ENCODE measurements around the gene THRB.
"Not testable (repeated sequence)": the region's sequence is repeated elsewhere in the genome, so short reads cannot be mapped to it uniquely, and the experiment has no call there.

The THRB gene

DNA sequence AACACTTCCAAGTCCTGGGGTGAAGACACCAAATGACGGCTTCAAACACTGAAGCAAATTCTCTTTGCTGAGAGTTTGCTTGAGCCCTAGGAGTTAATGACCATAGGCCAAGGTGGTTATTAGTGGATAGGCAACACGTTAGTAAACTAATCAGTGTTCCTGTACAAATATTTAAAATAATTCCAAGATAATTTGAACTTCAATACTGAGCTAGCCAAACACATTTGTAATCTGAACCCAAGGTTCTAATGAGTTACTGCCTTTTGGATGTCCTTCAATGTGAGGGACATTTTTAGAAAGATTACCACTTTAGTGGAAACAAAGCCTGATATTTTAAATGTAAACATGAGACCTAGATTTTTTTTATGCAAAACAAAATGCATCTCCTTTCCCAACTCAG lies 94.6 kb downstream of the THRB start:
- DNase-seq: no peak

DNA sequence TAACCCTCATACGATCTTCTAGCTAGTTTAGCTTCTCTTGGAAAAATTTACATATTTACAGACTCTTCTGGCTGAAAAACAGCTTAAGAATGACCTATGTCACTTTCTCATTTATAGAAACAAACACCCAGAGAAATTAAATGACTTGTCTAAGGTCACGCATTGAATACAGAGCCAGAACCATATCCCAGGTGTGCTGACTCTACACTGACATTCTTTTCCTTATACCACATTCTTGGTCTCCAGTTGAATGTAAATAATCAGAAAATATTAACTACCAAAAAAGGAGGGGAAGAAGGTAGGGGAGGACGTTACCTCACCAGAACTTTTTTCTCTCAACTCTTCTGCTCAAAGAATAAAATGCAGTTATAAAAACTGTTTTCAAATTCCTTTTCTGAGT lies 95.0 kb downstream of the THRB start:
- no peak for DNase-seq

DNA sequence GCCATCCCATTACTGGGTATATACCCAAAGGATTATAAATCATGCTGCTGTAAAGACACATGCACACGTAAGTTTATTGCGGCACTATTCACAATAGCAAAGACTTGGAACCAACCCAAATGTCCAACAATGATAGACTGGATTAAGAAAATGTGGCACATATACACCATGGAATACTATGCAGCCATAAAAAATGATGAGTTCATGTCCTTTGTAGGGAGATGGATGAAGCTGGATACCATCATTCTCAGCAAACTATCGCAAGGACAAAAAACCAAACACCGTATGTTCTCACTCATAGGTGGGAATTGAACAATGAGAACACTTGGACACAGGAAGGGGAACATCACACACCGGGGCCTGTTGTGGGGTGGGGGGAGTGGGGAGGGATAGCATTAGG lies 95.9 kb downstream of the THRB start:
- not testable (repeated sequence) for DNase-seq

DNA sequence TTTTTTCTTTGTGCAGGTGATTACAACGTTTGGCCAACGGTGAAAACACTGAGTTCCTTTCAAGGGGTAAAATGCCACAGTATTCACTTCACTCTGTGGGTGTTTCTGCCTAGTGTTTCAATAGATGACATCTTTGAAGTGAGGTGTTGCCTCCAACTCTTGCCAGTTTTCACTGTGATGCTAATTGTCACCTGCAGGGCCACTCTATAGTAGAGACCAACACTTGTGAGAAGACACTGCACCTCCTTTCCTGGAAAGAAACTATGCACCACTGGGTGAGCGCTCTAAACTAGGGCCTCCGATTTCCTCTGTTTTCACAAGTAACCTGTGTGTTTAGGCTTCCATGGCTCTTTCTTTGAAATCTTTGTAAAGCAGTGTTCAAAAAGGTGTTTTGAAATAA lies 98.3 kb downstream of the THRB start:
- no peak for DNase-seq

DNA sequence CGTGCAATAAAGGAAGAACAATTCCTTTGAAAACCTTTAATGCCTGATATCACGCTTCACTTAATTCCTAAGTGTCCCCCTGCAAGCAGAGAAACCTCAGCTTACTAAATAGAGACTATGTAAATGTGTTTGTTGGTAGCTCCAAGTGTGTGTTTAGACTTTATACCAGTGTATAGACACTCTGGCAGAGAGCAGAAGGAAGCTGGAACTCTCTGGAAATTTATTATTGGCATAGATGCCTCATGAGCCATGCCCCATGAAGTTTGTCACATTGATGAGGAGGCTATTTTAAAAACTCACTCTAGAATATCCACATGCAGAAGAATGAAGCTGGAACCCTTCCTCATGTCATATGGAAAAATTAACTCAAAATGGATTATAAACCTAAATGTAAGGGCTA lies 99.9 kb downstream of the THRB start:
- no peak for DNase-seq

DNA sequence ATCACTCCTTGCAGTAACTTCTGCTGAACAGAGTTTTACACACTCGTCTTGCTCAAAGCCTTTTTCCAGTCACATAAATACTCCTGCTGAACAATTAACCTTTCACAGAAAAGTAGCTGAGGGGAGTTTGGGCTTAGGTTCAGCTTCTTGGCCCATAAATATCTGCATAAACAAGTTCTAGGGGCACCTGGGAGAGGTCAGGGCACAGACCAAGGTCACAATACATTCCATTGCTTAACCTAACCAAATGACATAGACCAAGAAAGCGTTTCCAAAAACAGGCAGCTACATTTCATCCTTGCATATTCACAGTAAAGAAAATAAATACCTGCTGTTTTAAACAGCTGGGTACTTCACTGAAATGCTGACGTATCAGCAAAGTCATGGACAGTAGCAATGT lies 101.3 kb downstream of the THRB start:
- no peak for DNase-seq

DNA sequence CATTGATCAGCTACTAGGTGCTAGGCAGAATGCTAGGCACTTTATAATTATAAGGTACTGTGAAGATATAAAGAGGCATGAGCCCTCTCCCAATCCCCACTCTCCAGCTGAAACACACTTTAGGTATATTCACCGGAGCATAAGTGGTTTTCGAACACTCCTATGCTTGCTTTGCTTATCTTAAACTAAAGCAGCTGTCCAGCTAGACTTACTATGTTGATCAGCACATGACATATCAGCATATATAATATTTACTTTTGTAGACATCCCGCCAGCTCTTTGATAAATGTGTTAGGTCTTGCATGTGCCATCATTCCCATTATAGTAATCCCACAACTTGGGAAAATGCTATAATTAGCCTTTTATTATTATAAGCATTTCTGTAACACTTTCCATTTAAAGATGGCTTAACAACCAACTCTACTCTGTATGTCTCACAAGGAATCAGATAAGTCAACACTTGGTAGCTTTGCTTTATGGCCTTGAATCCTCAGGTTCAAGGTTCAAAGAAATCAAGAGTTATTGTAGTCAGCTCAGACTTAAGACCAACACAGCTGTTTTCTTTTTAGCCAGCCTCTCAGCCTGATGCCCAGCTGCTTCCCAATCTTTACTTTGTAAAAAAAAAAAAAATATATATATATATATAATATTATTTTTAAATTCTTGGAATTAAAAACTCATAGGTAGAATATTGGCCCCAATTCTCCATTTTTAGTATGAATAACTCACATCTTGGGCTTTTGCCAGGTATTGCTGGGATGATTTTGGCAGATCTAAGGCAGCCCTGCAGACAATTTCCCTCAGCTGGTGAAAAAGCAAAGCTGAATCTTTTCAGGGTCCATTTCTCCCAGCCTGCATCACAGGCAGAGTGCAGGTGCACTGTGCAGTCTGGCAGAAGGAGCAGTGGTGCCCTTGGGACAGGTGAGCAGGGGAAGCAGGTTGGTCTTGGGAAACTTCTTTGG lies 104.2 kb downstream of the THRB start:
- DNase-seq: no peak

DNA sequence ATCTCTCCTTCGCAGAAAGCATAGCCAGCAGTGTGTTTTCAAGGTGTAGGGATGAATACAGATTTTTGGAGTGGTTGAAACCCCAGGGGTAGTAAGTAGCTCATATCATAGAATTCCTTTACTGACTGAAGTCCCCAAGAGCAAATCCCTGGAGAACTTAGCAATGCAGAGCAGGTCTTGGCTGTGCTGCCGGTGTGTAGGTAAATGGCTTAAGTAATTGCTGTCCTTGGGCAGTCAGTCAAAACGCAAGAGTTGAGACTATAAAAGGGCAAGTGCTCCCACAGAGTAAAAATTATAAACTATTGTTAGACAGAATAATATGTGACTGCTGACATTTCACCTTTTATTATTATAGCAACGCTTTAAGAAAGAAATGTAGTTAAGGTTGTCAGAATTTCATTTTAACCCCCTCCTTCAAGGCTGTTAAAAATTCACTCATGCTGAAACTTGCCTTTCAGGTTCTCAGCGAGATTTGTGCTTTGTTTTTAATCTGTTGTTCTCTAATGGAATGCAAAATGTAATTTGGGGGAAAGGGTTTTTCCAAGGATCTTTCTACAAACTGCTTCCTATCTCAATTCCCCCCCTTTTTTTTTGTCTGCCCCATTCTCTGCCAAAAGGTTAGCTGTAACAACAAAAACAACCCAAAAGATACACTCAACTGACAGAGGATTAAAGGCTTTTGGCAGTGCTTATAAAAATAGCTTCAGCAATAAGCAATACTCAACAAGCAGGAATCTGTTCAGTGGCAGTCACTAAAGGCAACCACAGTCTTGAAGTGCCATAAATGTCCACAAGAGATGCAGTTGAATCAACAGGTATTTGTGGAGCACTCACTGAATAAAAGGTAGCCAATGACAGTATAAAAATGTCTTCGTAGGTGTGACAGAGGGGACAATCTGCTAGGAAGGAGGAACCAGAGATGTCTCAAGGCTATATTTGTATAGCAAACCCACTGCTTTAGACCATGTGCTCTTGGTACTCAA lies 105.3 kb downstream of the THRB start:
- no peak for DNase-seq

DNA sequence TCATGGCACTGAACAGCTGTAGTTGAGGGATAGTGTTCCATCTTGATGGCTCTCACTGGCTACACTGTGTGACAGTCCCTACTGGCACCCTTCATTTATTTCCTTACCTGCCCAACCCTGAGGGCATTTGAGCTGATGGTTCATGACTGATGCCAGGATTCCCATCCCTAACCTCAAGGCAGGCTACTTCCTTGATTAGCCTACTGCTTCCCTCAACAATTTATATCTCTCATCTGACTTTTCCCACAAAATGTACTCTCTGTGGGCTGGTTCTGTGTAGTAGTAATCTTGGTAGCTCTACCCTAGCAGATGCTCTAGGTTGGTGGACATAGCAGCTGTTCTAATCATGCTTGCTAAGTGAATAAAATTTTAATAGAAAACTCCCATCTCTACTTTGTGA lies 106.0 kb downstream of the THRB start:
- DNase-seq: no peak

DNA sequence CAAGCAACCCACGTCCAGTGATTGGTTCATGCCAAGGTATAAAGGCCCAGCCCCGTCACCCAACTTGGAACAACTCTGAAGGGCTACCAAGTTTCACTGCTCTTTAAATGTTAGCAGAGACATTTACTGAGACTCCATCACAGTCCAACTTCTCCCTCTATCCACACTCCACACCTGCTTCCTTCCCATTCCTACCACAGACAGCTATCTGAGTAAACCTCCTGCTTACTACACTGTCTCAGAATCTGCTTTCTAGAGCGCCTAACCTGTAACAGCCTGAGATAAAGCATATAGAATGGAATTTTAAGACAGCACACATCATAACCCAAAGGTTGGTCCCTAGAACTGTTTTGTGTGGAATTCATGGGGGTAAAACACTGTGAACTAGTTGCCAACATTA lies 106.5 kb downstream of the THRB start:
- DNase-seq: no peak

DNA sequence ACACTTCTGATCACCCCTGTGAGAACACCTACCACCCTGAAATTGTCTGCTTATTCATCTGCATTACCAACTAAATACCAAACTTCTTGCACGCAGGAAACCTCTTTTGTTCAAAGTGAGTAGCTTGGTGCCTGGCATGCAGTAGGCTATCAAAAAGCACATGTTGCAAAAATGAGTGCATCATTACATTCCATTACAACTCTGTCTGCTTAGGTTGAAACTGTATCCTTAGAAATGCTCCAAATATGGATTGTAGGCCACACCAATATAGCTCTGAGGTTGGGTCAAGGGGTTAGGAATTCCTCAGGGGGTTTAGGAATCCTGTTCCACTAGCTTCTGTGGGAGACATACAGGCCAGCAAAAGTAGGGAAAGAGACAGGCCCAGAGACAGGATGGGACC lies 107.2 kb downstream of the THRB start:
- DNase-seq: no peak

DNA sequence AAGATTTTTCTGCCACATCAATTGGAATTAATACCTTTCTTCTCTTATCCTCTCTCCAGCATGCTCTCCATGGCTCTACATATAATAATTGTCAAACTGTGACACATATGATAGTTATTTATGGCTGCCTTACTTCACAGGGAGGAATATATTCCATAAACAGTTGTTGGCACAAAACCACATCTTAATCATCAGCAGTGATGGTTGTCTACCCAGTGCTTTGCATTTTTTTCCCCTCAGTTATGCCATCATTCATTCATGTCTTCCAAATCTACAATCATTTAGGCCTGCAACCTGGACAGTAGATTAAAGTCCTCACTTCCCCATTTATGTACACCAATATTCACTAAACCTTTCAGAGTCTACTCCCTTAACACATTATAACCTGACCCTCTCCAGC lies 107.7 kb downstream of the THRB start:
- DNase-seq: no peak

DNA sequence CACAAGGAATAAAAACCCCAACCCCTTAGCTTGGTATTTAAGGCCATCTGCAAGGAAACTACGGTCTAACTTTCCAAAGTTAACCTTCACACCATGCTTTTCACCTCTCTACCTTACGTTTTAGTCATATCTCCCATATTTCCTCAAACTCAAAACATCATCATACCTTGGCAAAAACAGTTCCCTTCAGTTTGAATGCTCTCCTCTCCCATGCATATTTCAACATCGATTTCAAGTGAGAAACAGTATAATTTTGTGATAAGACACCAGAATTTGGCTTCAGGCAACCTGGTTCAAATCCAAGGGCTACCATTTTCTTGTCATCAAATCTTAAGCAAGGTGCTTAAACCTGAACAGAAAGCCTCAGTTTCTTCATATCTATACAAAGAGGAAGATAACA lies 108.2 kb downstream of the THRB start:
- no peak for DNase-seq

DNA sequence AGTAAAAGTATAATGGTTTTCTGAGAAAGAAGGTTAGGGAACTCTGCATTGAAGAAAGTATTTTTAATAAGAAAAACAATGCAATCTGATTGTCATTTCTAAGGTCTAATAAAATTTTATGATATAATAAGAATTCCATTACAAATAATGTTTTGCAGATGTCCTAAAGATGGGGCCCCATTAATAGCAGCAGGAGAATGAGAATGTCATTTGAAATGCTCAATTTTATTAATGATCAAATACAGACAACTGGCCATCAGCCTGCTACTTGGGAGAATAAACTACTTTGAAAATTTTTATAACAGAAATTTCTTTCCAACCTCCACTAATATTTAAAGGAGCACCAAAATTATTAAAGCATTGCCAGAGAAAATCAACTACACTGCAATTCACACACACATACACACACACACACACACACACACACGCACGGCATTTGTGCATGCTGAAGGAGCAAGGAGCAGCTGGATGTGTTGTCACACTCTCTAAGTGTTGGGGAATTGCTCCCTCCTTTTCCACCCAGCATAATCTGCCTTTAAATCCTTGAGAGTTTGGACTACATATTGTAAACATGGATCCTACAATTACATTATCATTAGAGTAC lies 109.5 kb downstream of the THRB start:
- no peak for DNase-seq

DNA sequence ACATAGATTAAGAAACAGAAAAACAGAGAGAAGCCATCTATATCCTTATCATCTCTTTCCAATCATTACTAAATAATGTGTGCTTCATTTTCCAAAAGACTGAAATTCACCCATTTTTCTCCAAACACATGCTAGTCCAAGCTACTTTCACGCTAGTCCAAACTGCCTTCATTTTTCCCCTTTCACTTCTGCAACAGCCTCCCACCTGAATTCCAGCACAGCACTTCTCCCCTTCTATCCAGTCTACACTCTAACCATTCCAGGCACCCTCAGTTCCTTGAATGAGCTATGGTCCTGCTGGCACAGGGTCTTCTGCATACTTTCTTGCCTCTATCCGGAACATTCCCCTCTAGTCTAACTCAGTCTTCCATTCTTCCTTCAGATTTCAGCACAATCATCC lies 112.0 kb downstream of the THRB start:
- DNase-seq: no peak

DNA sequence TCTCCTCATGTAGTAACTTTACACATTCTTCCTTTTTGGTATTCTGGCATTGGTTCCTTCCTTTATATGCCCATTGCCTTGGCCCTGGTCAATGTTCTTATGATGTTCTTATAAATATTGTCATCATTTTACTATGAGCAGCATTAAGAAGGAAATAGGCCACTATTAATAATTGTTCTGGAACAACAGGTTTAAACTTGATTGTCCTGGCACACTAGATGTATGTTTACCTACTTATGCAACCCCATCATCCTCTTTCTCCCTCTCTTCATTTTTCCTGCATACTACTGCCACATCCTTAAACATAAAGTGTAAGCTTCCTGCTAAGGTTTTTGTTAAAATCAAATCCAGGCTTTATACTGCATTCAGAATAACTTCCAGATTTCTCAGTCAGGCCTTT lies 114.7 kb downstream of the THRB start:
- DNase-seq: no peak

DNA sequence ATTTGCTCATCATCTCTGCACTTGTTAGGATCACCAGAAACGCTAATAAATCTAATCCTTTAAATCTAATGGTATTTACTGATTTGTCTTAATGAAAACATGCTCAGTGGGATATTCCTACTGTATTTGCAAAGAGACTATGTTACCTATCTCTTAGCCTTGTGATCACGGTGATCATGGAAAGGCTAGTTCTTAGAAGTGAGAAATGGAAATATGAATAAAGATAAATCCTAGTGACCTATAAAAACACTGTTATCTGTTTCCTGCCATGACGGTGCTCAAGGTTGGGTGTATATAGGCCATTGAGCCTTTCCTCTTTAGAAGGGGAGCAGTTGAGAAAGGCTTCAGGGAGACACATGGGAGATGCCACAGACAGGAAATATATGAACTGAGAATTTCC lies 116.3 kb downstream of the THRB start:
- DNase-seq: no peak

DNA sequence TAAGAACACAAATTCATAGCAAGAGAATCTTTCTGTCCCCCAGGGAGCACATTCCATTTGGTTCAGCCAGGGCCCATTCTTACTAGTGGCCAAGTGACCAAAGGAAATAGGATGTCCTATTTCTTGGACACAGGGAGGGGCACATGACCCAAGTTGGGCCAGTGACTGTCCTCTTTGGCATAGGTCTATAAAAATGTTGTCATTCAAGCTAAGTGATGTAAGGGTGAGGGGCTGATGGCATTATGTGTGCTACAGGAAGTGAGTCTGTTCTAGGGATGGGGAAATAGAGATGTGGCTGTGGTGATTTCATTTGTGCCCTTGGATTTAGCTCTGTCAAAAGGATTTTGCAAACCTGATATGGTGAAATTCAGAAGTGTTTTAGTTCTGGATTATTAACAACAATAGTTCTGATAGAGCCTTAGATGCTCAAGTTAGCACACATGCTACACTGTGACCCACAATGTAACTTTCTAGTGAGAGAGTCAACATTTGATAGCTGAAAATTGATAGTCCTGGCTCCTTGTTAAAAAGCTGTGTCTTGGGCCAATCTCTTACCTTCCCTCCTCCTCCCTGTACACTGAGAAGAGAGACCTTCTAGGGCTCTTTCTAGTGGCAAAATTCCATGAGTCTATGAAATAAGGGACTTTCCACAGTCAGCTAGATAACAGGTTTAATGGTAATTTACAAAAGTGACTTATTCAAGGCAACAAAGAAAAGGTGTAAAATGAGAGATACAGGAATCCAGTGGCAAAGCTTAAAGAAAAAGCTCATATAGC lies 117.2 kb downstream of the THRB start:
- DNase-seq: no peak

DNA sequence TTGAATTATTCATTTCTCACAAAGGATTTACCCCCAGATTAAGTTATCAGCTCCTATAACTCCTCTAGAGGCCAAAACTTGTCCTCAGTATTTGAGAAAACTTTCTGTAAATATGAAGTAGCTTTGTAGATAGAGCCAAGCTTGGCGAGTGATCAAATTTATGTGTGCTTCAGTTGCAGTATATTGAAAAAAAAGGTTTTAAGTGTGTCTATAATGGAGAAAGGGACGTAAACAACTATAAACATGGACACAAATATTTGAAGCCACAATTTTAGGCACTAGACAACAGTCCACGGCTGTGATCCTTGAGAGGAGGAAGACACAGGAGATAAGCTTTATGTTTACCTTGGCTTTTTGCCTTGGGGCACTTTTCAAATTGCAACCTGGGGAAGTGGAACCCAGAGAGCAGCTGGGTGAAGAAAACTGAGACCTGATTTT lies 118.7 kb downstream of the THRB start:
- DNase-seq: no peak

DNA sequence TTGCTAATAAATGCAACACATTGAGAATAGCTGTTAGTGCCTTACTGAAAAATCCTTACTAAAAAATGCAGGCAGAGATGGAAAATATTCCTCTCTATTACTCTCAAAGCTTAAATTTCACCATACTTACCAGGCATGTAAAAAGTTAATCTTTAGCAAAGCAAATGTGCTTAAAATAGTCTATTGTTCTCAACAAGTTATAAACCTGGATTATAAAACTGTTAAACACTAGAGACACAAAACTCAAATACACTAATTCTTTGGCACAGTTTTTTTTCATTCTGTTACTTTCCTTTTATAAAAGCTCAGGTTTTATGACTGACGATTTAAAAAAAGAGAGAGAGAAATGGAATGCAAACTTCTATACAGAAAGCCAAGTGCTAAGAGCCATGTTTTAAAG lies 119.8 kb downstream of the THRB start:
- DNase-seq: no peak

DNA sequence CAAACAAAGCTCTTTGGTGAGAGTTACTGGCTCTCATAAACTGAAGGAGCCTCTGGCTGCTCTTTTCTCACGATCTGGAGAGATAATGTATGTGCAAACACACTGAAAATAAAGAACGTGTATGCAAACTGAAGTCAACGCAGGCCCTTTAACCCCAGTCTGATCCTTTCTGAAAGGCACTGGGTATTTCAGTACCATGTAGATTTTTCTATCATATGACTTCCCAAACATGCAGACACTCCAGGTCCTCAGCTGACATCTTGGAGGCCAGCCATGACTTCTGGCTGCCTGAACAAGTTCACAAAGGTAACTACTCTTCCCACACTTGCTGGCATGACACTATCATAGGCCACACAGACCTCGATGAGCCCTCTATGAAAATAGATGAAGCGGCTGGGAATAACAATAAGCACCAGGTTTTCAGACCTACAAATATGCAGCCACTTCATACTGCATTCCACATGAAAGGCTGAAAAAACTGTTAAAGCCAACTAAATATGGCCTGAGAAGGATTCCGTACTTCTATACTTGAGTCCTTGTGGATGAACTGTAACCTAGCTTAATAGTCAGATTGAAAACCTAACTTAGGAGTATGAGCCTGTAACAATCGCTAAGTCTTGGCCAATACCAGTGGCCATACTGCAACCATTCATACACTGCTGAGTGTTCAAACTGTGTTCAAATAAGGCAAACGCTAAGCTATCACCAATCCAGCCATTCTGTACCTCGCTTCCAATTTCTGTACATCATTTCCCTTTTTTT lies 121.3 kb downstream of the THRB start:
- DNase-seq: no peak
